Spleen (tissue), 7 donors: ENCODE measurements around the gene UBL4A.

Experiments
- CTCF ChIP-seq, 11 experiments: fragments of 200-600 bp in 7 of 11; fragments of 450-650 bp in 4 of 11; sonication (generic) in 4 of 11; IDR thresholded peaks in 8 of 11; conservative IDR thresholded peaks in 3 of 11; 1 replicate in 7 of 11; 2 replicates in 4 of 11; pipeline versions ENCODE4 v1.4.0 to v1.8.0; 2016 to 2021; ENCODE audit warnings: antibody characterized with exemption in 11 of 11, inconsistent platforms in 4 of 11, mild to moderate bottlenecking in 1 of 11
- POLR2A ChIP-seq, 3 donors: fragments of 450-650 bp; IDR thresholded peaks; one replicate each; pipeline ENCODE4 v1.5.1; 2017; ENCODE audit warnings: antibody characterized with exemption in 3 of 3, mild to moderate bottlenecking in 1 of 3
- donor health status: DM: no; HTN: no; CAD: no; lungs with moderate emphysema.
- donor health status: DM: no; HTN: no; CAD: no.
- donor health status: DM: no; HTN: no; CAD: no.

- TF ChIP-seq CTCF (IDR thresholded peaks at IDR 0.05 in 8 of 11, conservative IDR thresholded peaks at IDR 0.05 in 3 of 11) (no peak), POLR2A (IDR thresholded peaks at IDR 0.05) (no peak)
Measured at GRCh38 chrX:154443479-154443910, 42.9 kb downstream of the UBL4A start.
